Cardiac fibroblast (primary cell): ENCODE results near the gene TTC28.

Experiments
- DNase-seq, 2 donors: peaks; one replicate each; pipeline versions ENCODE4 v3.0.0 to v3.0.0-alpha.2; 2010; ENCODE audit warnings: low read depth in 2 of 2
- H3K4me3 ChIP-seq, 2 donors: replicated peaks in 1 of 2; 1 replicate in 1 of 2; 2 replicates in 1 of 2; pipeline ENCODE4 v1.5.1; 2011; ENCODE audit warnings: low read depth in 2 of 2, low read length in 2 of 2, mild to moderate bottlenecking in 2 of 2, moderate library complexity in 1 of 2
- CTCF ChIP-seq: IDR thresholded peaks from one replicate; pipeline ENCODE4 v1.5.1; 2011; ENCODE audit warnings: low read depth, mild to moderate bottlenecking, low read length, inconsistent platforms

TTC28 gene

DNA sequence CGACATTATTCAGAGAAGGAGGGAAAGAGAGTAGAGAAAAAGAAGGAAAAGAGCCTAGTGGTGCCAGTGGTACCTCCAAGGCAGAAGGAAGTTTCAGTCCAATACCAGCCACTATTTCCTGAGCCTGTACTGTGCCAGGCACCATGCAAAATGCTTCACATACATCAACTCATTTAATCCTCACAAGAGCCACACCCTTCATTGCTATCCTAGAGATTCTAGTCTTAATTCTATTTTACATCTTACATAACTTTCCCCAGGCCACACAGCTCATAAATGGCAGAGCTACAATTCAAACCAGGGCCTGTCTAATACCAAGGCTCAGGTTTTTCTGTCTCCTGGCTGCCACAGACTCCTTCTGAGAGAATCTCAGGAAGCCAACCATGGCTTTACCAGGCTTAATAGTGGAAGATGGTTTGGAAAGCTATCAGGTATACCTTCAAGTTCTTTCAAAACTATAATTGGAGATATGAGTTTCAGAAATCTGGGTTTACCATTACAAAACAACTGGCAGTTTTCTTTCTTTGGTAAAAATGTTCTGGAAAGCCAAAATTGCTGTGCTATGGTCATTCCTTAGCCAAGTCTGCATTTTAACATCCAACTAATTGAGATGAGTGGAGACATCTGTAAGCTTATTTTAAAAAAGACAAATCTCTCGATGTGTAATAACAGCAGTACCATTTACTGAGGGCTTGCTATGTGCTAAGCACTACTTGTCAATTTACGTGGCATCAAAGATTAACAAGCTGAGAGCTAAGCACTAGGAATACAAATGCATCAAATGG, 535.5 kb downstream of the TTC28 start:
- H3K4me3 ChIP-seq = no peak overlapping the region
- TF ChIP-seq CTCF = no peak
- no peak for DNase-seq

- TF ChIP-seq CTCF = no peak
- no peak for DNase-seq
- H3K4me3 ChIP-seq = no peak overlapping the region
Observed at GRCh38 chr22:28143241-28143865, 536.3 kb downstream of the TTC28 start.

- DNase-seq = peak; percentile 94
- H3K4me3 ChIP-seq = no peak overlapping the region
- no peak for TF ChIP-seq CTCF
Observed at GRCh38 chr22:28142361-28142961, 537.2 kb downstream of the TTC28 start.

GRCh38 chr22:28141614-28142013, 538.0 kb downstream of the TTC28 start:
- H3K4me3 ChIP-seq = no peak overlapping the region
- TF ChIP-seq CTCF = no peak
- DNase-seq = peak; percentile 61 to 81

DNA sequence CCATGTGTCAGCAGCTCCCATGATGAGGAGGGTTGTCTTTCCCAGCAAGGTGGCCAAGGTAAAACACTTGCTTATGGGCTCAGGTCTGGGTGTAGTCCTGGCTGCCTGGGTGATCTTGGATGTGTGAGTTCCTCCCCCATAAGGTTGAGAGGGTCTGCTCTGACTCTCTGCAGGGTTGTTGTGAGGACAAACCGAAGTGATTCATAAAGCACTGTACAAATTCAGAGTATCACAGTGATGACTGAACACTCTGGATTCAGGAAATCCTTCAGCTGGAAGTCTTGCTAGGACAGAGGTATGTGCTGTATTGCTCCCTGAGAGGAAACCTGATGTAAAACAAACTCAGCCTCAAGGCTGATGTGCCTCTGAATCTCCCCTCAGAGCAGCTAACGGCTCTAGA, 539.7 kb downstream of the TTC28 start:
- DNase-seq = peak; percentile 84 to 95
- no peak for TF ChIP-seq CTCF
- H3K4me3 ChIP-seq = no peak overlapping the region

- no peak overlapping the region for H3K4me3 ChIP-seq
- TF ChIP-seq CTCF = no peak
- no peak for DNase-seq
Observed at GRCh38 chr22:28139516-28139915, 540.1 kb downstream of the TTC28 start.
